ENCODE measurements around the gene B3GALT5.

B3GALT5 gene

DNA sequence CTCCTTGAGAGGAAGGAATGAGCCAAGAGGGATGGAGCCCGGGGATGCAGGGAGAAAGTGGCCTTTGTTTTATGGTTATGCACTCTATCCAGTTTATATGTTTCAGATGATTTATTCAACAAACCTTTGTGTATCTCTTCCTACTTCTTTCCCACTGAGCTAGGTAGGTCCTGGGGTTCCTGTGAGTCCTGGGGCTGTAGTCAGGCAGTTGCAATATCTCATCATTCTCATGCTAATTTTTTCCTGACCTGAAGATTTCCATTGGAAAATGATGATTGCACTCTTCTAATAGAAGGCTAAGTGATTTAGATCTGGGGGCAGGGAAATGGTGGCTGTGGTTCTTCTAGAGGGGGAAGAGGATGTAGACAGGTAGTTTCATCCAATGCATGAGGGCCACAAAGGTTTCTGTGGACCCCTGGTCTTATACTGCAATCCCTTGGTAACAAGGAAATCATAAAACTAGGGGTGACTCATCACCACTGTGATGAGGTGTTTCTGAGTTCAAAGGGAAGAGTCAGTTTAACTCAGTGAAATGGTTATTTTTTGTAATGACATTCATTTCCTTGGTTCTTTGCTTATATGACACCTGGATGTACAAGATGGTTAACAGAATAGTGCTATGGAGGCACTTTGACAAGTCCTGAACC lies 20.2 kb downstream of the B3GALT5 start:
- Histone ChIP-seq H3K4me1 (ENCODE audit: insufficient read depth, poor library complexity, severe bottlenecking) (peaks cover 38% of the 10 kb centered on the region), H3K27me3 (ENCODE audit: insufficient read depth, poor library complexity, severe bottlenecking) (no peaks in the 10 kb centered on the region), H3K9me3 (ENCODE audit: severe bottlenecking) (no peaks in the 10 kb centered on the region), H3K27ac (ENCODE audit: poor library complexity, severe bottlenecking) (peak overlapping the region; percentile 90), H3K36me3 (ENCODE audit: low read depth) (no peaks in the 10 kb centered on the region), H3K4me3 (ENCODE audit: severe bottlenecking) (no peak overlapping the region)
- no peak for TF ChIP-seq CTCF (IDR thresholded peaks at IDR 0.05; ENCODE audit: poor library complexity, severe bottlenecking)
- peak; percentile 54 for ATAC-seq (ENCODE audit: low read depth)
- DNase-seq (ENCODE audit: low spot score): no peak

DNA sequence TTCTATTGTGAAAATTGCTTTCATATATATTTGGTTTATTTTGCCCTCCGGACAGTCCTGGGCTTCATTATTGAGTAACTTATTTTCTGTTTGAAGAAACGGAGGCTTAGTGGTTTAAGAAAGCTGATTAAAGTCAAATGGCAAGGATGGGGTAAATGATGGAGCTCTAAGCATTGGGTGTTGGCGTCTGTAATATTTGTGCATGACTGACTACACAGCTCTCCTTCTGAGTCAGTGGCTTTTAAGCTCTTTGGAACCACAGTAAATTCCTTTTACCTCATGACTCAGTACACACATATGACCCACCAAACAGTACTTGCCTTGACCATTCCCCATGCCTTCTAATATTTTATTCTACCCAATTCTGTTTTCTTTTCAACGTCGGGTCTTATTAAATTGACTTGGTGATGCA lies 21.0 kb downstream of the B3GALT5 start:
- Histone ChIP-seq H3K36me3 (ENCODE audit: low read depth) (no peaks in the 10 kb centered on the region), H3K9me3 (ENCODE audit: severe bottlenecking) (no peaks in the 10 kb centered on the region), H3K4me3 (ENCODE audit: severe bottlenecking) (no peak overlapping the region), H3K27ac (ENCODE audit: poor library complexity, severe bottlenecking) (peak overlapping the region; percentile 90), H3K27me3 (ENCODE audit: insufficient read depth, poor library complexity, severe bottlenecking) (no peaks in the 10 kb centered on the region), H3K4me1 (ENCODE audit: insufficient read depth, poor library complexity, severe bottlenecking) (peaks cover 38% of the 10 kb centered on the region)
- peak; percentile 97 for ATAC-seq (ENCODE audit: low read depth)
- no peak for TF ChIP-seq CTCF (IDR thresholded peaks at IDR 0.05; ENCODE audit: poor library complexity, severe bottlenecking)
- no peak for DNase-seq (ENCODE audit: low spot score)

DNA sequence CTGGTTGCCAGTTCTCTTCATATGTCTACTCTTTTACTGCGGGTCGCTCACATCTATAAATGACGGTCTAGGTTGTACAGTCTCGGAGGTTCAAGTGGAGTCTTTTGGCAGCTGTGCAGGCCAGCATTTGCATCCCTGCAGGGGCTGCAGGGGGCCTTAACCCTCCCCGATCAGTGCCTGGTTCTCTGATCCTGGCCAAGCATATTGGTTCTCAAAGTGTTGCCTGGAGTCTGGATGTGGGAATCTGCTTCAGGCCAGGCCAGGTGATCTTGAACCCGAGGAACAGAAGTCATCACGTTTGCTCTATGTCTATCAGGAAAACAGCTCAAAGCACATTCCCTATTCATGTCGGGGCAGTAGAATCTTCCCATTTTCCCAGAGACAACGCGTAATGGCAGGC lies 21.8 kb downstream of the B3GALT5 start:
- ATAC-seq (ENCODE audit: low read depth) (no peak), DNase-seq (ENCODE audit: low spot score) (no peak)
- no peaks in the 10 kb centered on the region for H3K36me3 ChIP-seq (ENCODE audit: low read depth)
- H3K27me3 ChIP-seq (ENCODE audit: insufficient read depth, poor library complexity, severe bottlenecking): no peaks in the 10 kb centered on the region
- no peak for TF ChIP-seq CTCF (IDR thresholded peaks at IDR 0.05; ENCODE audit: poor library complexity, severe bottlenecking)
- H3K4me3 ChIP-seq (ENCODE audit: severe bottlenecking): no peak overlapping the region
- H3K4me1 ChIP-seq (ENCODE audit: insufficient read depth, poor library complexity, severe bottlenecking): peaks cover 36% of the 10 kb centered on the region
- H3K27ac ChIP-seq (ENCODE audit: poor library complexity, severe bottlenecking): peak overlapping the region; percentile 90
- no peaks in the 10 kb centered on the region for H3K9me3 ChIP-seq (ENCODE audit: severe bottlenecking)

- DNase-seq (ENCODE audit: low spot score) (no peak), ATAC-seq (ENCODE audit: low read depth) (no peak)
- Histone ChIP-seq H3K4me1 (ENCODE audit: insufficient read depth, poor library complexity, severe bottlenecking) (peaks cover 17% of the 10 kb centered on the region), H3K36me3 (ENCODE audit: low read depth) (no peaks in the 10 kb centered on the region), H3K27me3 (ENCODE audit: insufficient read depth, poor library complexity, severe bottlenecking) (no peaks in the 10 kb centered on the region), H3K9me3 (ENCODE audit: severe bottlenecking) (no peaks in the 10 kb centered on the region), H3K27ac (ENCODE audit: poor library complexity, severe bottlenecking) (no peak overlapping the region), H3K4me3 (ENCODE audit: severe bottlenecking) (no peak overlapping the region)
- TF ChIP-seq CTCF (IDR thresholded peaks at IDR 0.05; ENCODE audit: poor library complexity, severe bottlenecking): no peak
Measured at GRCh38 chr21:39637197-39637970, 24.6 kb downstream of the B3GALT5 start.

DNA sequence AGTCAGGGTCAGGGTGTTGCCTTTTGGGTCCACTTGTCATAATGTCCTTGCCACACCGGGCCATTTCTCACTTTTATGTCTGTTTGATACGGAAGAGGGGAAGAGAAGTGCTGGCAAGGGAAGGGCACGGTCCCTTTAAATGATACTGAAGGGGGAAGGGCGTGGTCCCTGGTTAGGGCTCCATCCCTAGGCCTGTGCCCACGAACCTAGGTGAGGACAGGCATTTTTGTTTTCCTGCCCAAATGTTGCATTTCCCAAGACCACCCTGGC lies 25.2 kb downstream of the B3GALT5 start:
- Histone ChIP-seq H3K9me3 (ENCODE audit: severe bottlenecking) (no peaks in the 10 kb centered on the region), H3K4me1 (ENCODE audit: insufficient read depth, poor library complexity, severe bottlenecking) (peaks cover 12% of the 10 kb centered on the region), H3K4me3 (ENCODE audit: severe bottlenecking) (no peak overlapping the region), H3K27ac (ENCODE audit: poor library complexity, severe bottlenecking) (no peak overlapping the region), H3K36me3 (ENCODE audit: low read depth) (no peaks in the 10 kb centered on the region), H3K27me3 (ENCODE audit: insufficient read depth, poor library complexity, severe bottlenecking) (no peaks in the 10 kb centered on the region)
- ATAC-seq (ENCODE audit: low read depth) (no peak), DNase-seq (ENCODE audit: low spot score) (no peak)
- no peak for TF ChIP-seq CTCF (IDR thresholded peaks at IDR 0.05; ENCODE audit: poor library complexity, severe bottlenecking)
